WTC11 (cell line): ENCODE results near the gene CNOT9. TPM values are rescaled to one million over a fixed set of nuclear protein-coding genes. Genes with fewer than 3 reads are reported as not detected.

Experiments used
- ATAC-seq: fragments of 200-7000 bp; cut with Tn5 transposase; 2 replicates; pipeline ENCODE4 v1.10.0; 2021; ENCODE audit warnings: mild to moderate bottlenecking, moderate library complexity
- CTCF ChIA-PET: fragments of 300-600 bp; sonication (Branson Sonifier 250); formaldehyde crosslinking; loops from one replicate; lab custom pipeline; 2021; ENCODE audit warnings: antibody characterized with exemption; lab: Charles Lee
- POLR2A ChIA-PET: fragments of 350-600 bp; sonication (Branson Sonifier 250); formaldehyde crosslinking; loops from one replicate; lab custom pipeline; 2021; ENCODE audit warnings: antibody characterized with exemption; lab: Charles Lee
- DNase-seq: peaks from one replicate; pipeline ENCODE4 v3.0.0; 2021; ENCODE audit warnings: low spot score
- H3K27ac Mint-ChIP-seq: 2 replicates; pipeline ENCODE4 v1.8.0; 2021; ENCODE audit warnings: mixed read lengths
- H3K27me3 Mint-ChIP-seq: 2 replicates; pipeline ENCODE4 v1.8.0; 2021; ENCODE audit warnings: low read depth, mild to moderate bottlenecking, moderate library complexity, mixed read lengths
- H3K36me3 Mint-ChIP-seq: 2 replicates; pipeline ENCODE4 v1.8.0; 2021; ENCODE audit warnings: mixed read lengths
- H3K4me1 Mint-ChIP-seq: 2 replicates; pipeline ENCODE4 v1.8.0; 2022; ENCODE audit warnings: mixed read lengths
- H3K4me3 Mint-ChIP-seq: 2 replicates; pipeline ENCODE4 v1.8.0; 2021; ENCODE audit warnings: mild to moderate bottlenecking, moderate library complexity, mixed read lengths
- H3K9me3 Mint-ChIP-seq: 2 replicates; pipeline ENCODE4 v1.8.0; 2021; ENCODE audit warnings: mixed read lengths
- E2F4 ChIP-seq: sonication (generic); formaldehyde crosslinking; IDR thresholded peaks from 2 replicates; pipeline ENCODE4 v1.8.1; 2022; ENCODE audit warnings: low read depth, mild to moderate bottlenecking, moderate library complexity, missing genetic modification reagents, borderline replicate concordance
- JAZF1 ChIP-seq: fragments of 250-450 bp; sonication (Bioruptor Pico); IDR thresholded peaks from 2 replicates; pipeline ENCODE4 v1.9.0; 2021; ENCODE audit warnings: moderate library complexity, mild to moderate bottlenecking, inconsistent platforms
- MLX ChIP-seq: sonication (generic); formaldehyde crosslinking; IDR thresholded peaks from 2 replicates; pipeline ENCODE4 v1.8.1; 2023; ENCODE audit warnings: mild to moderate bottlenecking, missing genetic modification reagents, moderate library complexity
- MYBL2 ChIP-seq: sonication (generic); formaldehyde crosslinking; IDR thresholded peaks from 2 replicates; pipeline ENCODE4 v1.8.1; 2023; ENCODE audit warnings: mild to moderate bottlenecking, moderate library complexity, missing genetic modification reagents
- NFE2L1 ChIP-seq: sonication (generic); formaldehyde crosslinking; IDR thresholded peaks from 2 replicates; pipeline ENCODE4 v1.8.1; 2023; ENCODE audit warnings: missing genetic modification reagents
- STAT6 ChIP-seq: sonication (generic); formaldehyde crosslinking; conservative IDR thresholded peaks from 2 replicates; pipeline ENCODE4 v1.8.1; 2023; ENCODE audit warnings: mild to moderate bottlenecking, low read depth, missing genetic modification reagents, moderate library complexity
- TCF7 ChIP-seq: sonication (generic); formaldehyde crosslinking; IDR thresholded peaks from 2 replicates; pipeline ENCODE4 v1.8.0; 2022; ENCODE audit warnings: mild to moderate bottlenecking, low read depth, missing genetic modification reagents, moderate library complexity
- TEAD1 ChIP-seq: sonication (generic); formaldehyde crosslinking; IDR thresholded peaks from 2 replicates; pipeline ENCODE4 v1.8.0; 2022; ENCODE audit warnings: mild to moderate bottlenecking, missing genetic modification reagents
- ZBTB21 ChIP-seq: sonication (generic); formaldehyde crosslinking; IDR thresholded peaks from 2 replicates; pipeline ENCODE4 v1.8.1; 2023; ENCODE audit warnings: mild to moderate bottlenecking, missing genetic modification reagents, borderline replicate concordance
- ZNF219 ChIP-seq: sonication (generic); formaldehyde crosslinking; IDR thresholded peaks from 2 replicates; pipeline ENCODE4 v1.8.0; 2023; ENCODE audit warnings: missing genetic modification reagents, mild to moderate bottlenecking, borderline replicate concordance
- ZNF263 ChIP-seq: sonication (generic); formaldehyde crosslinking; IDR thresholded peaks from 2 replicates; pipeline ENCODE4 v1.8.1; 2022; ENCODE audit warnings: low read depth, mild to moderate bottlenecking, moderate library complexity, missing genetic modification reagents
- ZNF281 ChIP-seq: sonication (generic); formaldehyde crosslinking; IDR thresholded peaks from 2 replicates; pipeline ENCODE4 v1.8.0; 2023; ENCODE audit warnings: mild to moderate bottlenecking, missing genetic modification reagents
- ZNF416 ChIP-seq: fragments of 250-450 bp; sonication (Bioruptor Pico); IDR thresholded peaks from 2 replicates; pipeline ENCODE4 v1.9.0; 2021; ENCODE audit warnings: mild to moderate bottlenecking, inconsistent platforms
- ZNF423 ChIP-seq: fragments of 250-450 bp; sonication (Bioruptor Pico); IDR thresholded peaks from 2 replicates; pipeline ENCODE4 v2.1.2; 2022; ENCODE audit warnings: mild to moderate bottlenecking, moderate library complexity
- ZNF512 ChIP-seq: sonication (generic); formaldehyde crosslinking; IDR thresholded peaks from 2 replicates; pipeline ENCODE4 v1.8.1; 2022; ENCODE audit warnings: missing genetic modification reagents, borderline replicate concordance
- total RNA-seq: library from RNA; stranded (reverse); gene quantifications from 3 replicates; pipeline ENCODE4 v1.2.3, GENCODE V29; 2021
- TF ChIP-seq, protein P1 (sequence below): fragments of 250-450 bp; sonication (Bioruptor Pico); IDR thresholded peaks from 2 replicates; pipeline ENCODE4 v1.8.0; 2021; ENCODE audit warnings: mild to moderate bottlenecking
- TF ChIP-seq, protein P2 (sequence below): fragments of 250-450 bp; sonication (Bioruptor Pico); IDR thresholded peaks from 2 replicates; pipeline ENCODE4 v1.9.0; 2021; ENCODE audit warnings: moderate library complexity, mild to moderate bottlenecking, inconsistent platforms, borderline replicate concordance
- TF ChIP-seq, protein P3 (sequence below): sonication (generic); formaldehyde crosslinking; IDR thresholded peaks from 2 replicates; pipeline ENCODE4 v1.8.1; 2023; ENCODE audit warnings: mild to moderate bottlenecking, missing genetic modification reagents
- TF ChIP-seq, protein P4 (sequence below): sonication (generic); formaldehyde crosslinking; IDR thresholded peaks from 2 replicates; pipeline ENCODE4 v1.8.0; 2023; ENCODE audit warnings: missing genetic modification reagents, mild to moderate bottlenecking, borderline replicate concordance

Gene CNOT9
- total RNA-seq, 1 experiment from 2014 or later = 62.6 TPM

GRCh38 chr2:218645126-218645525 lies 76.5 kb downstream of the CNOT9 start:
- no peak overlapping the region for H3K27ac Mint-ChIP-seq
- peaks cover 55% of the 10 kb centered on the region for H3K36me3 Mint-ChIP-seq
- H3K27me3 Mint-ChIP-seq = no peaks in the 10 kb centered on the region
- DNase-seq = no peak
- ChIA-PET POLR2A (no interaction called here), CTCF (no interaction called here)
- no peaks in the 10 kb centered on the region for H3K4me1 Mint-ChIP-seq
- ATAC-seq = no peak
- H3K9me3 Mint-ChIP-seq = no peaks in the 10 kb centered on the region
- H3K4me3 Mint-ChIP-seq = no peak overlapping the region
- no peak for TF ChIP-seq ZNF416 (CRISPR knock-in tag)
- no peak for TF ChIP-seq E2F4 (CRISPR knock-in tag)
- TF ChIP-seq ZNF263 (CRISPR knock-in tag) = no peak
- TF ChIP-seq TCF7 = no peak
- no peak for TF ChIP-seq TEAD1
- no peak for TF ChIP-seq MLX (CRISPR knock-in tag)
- TF ChIP-seq ZNF512 (CRISPR knock-in tag) = no peak
- TF ChIP-seq, protein P1, sequence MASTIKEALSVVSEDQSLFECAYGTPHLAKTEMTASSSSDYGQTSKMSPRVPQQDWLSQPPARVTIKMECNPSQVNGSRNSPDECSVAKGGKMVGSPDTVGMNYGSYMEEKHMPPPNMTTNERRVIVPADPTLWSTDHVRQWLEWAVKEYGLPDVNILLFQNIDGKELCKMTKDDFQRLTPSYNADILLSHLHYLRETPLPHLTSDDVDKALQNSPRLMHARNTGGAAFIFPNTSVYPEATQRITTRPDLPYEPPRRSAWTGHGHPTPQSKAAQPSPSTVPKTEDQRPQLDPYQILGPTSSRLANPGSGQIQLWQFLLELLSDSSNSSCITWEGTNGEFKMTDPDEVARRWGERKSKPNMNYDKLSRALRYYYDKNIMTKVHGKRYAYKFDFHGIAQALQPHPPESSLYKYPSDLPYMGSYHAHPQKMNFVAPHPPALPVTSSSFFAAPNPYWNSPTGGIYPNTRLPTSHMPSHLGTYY (CRISPR knock-in tag) = no peak
- no peak for TF ChIP-seq STAT6 (CRISPR knock-in tag)
- no peak for TF ChIP-seq NFE2L1
- no peak for TF ChIP-seq ZNF219 (CRISPR knock-in tag)
- TF ChIP-seq, protein P2, sequence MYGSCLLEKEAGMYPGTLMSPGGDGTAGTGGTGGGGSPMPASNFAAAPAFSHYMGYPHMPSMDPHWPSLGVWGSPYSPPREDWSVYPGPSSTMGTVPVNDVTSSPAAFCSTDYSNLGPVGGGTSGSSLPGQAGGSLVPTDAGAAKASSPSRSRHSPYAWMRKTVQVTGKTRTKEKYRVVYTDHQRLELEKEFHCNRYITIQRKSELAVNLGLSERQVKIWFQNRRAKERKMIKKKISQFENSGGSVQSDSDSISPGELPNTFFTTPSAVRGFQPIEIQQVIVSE (CRISPR knock-in tag) = no peak
- no peak for TF ChIP-seq JAZF1 (CRISPR knock-in tag)
- no peak for TF ChIP-seq ZBTB21 (CRISPR knock-in tag)
- no peak for TF ChIP-seq MYBL2 (CRISPR knock-in tag)
- TF ChIP-seq, protein P3, sequence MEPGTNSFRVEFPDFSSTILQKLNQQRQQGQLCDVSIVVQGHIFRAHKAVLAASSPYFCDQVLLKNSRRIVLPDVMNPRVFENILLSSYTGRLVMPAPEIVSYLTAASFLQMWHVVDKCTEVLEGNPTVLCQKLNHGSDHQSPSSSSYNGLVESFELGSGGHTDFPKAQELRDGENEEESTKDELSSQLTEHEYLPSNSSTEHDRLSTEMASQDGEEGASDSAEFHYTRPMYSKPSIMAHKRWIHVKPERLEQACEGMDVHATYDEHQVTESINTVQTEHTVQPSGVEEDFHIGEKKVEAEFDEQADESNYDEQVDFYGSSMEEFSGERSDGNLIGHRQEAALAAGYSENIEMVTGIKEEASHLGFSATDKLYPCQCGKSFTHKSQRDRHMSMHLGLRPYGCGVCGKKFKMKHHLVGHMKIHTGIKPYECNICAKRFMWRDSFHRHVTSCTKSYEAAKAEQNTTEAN (CRISPR knock-in tag) = no peak
- TF ChIP-seq ZNF423 (CRISPR knock-in tag) = no peak
- TF ChIP-seq, protein P4, sequence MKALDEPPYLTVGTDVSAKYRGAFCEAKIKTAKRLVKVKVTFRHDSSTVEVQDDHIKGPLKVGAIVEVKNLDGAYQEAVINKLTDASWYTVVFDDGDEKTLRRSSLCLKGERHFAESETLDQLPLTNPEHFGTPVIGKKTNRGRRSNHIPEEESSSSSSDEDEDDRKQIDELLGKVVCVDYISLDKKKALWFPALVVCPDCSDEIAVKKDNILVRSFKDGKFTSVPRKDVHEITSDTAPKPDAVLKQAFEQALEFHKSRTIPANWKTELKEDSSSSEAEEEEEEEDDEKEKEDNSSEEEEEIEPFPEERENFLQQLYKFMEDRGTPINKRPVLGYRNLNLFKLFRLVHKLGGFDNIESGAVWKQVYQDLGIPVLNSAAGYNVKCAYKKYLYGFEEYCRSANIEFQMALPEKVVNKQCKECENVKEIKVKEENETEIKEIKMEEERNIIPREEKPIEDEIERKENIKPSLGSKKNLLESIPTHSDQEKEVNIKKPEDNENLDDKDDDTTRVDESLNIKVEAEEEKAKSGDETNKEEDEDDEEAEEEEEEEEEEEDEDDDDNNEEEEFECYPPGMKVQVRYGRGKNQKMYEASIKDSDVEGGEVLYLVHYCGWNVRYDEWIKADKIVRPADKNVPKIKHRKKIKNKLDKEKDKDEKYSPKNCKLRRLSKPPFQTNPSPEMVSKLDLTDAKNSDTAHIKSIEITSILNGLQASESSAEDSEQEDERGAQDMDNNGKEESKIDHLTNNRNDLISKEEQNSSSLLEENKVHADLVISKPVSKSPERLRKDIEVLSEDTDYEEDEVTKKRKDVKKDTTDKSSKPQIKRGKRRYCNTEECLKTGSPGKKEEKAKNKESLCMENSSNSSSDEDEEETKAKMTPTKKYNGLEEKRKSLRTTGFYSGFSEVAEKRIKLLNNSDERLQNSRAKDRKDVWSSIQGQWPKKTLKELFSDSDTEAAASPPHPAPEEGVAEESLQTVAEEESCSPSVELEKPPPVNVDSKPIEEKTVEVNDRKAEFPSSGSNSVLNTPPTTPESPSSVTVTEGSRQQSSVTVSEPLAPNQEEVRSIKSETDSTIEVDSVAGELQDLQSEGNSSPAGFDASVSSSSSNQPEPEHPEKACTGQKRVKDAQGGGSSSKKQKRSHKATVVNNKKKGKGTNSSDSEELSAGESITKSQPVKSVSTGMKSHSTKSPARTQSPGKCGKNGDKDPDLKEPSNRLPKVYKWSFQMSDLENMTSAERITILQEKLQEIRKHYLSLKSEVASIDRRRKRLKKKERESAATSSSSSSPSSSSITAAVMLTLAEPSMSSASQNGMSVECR (CRISPR knock-in tag) = no peak
- TF ChIP-seq ZNF281 = no peak
